ENCODE results near the gene IGSF23.
"Not testable (repeated sequence)": the region's sequence is repeated elsewhere in the genome, so short reads cannot be mapped to it uniquely, and the experiment has no call there.

IGSF23 gene

DNA sequence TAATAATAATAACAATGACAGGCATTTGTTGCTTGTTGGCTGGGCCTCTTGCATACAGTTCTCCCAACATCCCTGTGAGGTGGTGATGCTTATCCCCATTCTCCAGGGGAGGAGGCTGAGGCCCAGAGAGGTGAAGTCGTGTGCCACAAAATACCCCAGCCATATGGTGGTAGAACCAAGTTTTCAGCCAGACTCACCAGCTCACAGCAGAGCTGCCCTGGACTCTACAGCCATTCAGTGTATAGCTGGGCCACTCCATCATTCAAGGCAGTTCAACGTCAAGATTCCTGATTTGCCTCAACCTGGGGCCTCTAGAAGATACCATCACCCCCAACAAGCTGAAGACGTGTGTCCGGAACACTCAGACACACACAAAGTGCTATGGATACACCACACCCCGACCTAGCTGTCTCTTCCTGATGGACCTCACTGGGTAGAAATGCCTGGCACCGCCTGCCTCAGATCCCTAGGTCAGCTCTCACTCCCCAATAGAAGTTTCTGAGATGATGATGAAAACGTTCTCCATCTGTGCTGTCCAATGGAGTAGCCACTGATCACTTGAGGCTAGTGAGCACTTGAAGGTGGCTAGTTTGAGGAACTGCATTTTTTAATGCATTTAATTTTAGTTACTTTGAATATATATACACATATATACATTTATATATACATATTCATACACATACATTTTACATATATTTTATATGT, 53.6 kb downstream of the IGSF23 start:
- DNase-seq (ENCODE audit: low read depth in 2 of 2), result no peak

DNA sequence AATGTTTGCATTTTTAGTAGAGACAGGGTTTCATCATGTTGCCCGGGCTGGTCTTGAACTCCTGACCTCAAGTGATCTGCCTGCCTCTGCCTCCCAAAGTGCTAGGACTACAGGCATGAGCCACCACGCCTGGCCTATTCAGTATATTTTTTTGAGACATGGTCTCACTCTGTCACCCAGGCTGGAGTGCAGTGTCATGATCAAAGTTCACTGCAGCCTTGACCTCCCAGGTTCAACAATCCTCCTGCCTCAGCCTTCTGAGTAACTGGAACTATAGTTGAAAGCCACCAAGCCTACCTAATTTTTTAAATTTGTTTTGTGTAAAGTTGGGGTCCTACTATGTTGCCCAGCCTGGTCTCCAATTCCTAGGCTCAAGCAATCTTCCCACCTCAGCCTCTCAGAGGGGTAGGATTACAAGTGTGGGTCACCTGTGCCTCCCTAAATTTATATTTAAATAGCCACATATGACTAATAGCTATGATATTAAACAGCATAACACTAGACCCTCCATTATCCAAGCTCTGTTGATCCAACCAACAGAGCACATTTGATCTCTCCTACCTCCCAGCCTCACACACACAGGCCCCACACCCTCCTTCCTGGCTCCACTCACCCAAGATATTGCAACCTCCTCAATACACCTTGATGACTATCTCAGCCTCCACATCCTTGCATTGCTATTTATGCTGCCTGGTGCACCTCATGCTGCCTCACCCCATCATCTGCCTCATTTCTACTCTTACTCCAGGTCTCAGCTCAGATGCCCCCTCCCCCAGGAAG, 55.8 kb downstream of the IGSF23 start:
- DNase-seq (ENCODE audit: low read depth in 2 of 2), result no peak

DNA sequence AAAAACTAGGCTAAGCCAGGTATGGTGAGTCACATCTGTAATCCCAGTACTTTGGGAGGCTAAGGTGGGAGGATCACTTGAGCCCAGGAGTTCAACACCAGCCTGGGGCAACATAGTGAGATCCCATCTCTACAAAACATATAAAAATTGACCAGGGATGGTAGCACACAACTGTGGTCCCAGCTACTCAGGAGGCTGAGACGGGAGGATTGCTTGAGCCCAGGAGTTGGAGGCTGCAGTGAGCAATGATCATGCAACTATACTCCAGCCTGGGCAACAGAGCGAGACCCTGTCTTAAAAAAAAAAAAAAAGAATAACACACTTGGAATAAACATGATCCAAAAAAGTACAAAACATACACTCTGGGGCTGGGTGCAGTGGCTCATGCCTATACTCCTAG, 56.7 kb downstream of the IGSF23 start:
- DNase-seq (ENCODE audit: low read depth in 2 of 2), result not testable (repeated sequence)

DNA sequence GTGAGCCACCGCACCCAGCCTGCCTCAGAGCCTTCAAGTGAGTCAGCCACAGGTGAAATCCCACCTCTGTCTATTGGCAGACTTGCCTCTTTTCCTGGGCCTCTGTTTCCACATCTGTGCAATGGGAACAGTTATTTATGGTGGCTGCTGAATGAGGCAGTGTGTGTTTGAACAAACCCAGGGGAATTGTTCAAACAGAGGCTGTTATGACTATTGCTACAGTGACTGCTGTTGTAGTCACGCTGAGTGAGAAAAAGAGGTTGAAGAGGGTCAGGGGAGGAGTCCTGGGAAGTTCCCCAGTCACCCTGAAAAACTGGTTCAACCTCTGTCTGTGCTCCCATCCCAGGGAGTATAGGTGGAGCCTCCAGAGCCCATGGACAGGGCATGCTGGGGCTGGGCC, 58.0 kb downstream of the IGSF23 start, which contains the start of gene CEACAM19:
CEACAM19 (plus strand) TSS at position 83 of the 400 bp plus-strand sequence. CDS start 450 bp downstream, outside the sequence.
- DNase-seq (ENCODE audit: low read depth in 2 of 2), result no peak

DNA sequence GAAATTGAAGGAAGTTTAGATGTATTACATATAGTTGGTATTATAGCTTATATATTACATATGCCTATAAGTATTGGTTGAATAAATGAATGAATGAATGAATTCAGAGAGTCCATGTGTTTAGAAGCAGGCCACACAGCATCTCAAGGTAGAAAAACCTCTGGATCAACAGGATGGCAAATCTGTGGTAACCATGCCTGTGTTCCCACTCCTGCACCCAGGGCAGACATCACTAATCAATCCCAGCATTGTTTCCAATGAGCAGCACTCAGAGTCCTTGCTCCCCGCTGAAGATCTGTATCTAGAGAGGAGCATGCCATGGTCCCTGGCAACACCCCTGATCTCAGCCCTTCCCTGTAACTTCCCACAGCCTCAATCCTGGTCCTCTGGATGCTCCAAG, 58.9 kb downstream of the IGSF23 start:
- DNase-seq (ENCODE audit: low read depth in 2 of 2), result no peak

DNA sequence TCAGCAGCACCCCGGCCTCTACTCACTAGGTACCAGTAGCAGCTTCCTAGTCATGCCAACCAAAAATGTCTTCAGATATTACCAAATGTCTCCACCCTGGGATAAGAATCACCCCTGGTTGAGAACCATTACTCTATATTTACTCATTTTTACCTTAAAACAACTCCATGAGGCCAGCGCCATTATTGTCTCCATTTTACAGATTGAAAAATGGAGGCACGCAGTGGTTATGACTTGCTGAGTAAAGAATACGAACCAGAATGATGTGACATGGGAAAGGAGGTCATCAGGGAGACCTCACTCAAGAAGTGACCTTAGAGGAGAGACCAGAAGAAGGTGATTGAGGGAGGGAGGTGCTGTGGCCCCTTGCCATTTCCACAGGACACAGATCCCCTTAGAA, 60.1 kb downstream of the IGSF23 start:
- no peak for DNase-seq (ENCODE audit: low read depth in 2 of 2)

DNA sequence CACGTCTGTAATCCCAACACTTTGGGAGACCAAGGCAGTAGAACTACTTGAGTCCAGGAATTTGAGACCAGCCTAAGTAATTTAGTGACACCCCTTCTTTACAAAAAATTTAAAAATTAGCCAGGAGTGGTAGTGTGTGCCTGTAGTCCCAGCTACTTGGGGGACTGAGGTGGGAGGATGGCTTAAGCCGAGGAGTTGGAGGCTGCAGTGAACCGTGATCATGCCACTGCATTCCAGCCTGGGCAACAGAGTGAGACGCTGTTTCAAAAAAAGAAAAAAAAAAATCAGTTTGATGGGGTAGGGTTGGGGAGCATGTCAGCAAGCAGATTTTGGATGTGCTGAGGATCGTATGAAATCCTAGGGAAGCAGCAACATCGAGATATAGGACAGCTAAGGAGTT, 62.2 kb downstream of the IGSF23 start:
- no peak for DNase-seq (ENCODE audit: low read depth in 2 of 2)

DNA sequence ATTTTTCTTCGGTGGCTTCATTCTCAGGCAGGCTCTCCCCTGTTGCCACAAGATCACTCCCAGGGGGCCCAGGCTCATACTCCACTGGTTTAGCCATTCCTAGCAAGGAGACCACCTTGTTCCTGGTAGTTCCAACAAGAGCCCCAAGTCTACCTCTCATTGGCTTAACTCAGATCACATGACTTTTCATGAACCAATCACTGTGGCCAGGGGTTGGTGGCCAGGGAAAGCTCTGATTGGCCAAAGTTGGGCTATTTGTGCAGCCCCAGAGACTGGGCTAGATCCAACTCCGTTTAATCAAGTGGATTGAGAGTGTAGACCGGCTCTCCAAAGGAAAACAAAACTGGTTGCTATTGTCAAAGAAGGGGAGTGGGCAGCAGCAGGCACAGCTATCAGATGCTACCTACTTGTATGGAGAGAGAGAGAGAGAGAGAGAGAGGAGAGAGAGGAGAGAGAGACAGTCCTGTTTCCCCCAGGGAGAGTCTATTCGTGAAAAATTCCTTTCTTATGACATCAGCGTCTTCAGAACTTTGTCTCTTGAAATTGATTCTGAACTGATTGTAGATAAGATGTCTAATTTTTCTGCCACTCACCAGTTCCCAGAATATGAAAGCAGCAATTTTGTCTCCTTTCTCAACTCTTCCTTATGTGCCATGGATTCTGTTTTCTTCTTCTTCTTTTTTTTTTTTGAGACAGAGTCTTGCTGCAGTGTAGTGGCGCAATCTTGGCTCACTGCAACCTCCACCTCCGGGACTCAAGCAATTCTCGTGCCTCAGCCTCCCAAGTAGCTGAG, 63.9 kb downstream of the IGSF23 start:
- DNase-seq (ENCODE audit: low read depth in 2 of 2), result no peak

DNA sequence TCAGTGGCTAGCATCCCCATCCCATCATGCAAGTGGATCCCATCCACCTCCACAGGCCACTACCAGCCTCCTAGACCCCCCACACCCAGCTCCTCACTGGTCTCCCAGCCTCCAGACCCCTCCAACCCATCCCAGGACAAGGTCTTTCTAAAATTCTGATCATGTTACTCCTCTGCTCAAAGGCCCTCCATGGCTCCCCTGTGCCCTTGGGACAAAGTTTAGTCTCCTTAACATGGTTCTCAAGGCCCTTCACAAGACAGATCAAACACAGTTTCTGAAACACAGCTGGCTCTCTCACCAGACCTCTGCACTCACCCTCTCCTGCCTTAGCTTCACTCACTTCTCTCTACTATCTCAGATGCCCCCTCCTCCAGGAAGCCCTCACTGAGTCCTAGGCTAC, 67.2 kb downstream of the IGSF23 start:
- no peak for DNase-seq (ENCODE audit: low read depth in 2 of 2)

DNA sequence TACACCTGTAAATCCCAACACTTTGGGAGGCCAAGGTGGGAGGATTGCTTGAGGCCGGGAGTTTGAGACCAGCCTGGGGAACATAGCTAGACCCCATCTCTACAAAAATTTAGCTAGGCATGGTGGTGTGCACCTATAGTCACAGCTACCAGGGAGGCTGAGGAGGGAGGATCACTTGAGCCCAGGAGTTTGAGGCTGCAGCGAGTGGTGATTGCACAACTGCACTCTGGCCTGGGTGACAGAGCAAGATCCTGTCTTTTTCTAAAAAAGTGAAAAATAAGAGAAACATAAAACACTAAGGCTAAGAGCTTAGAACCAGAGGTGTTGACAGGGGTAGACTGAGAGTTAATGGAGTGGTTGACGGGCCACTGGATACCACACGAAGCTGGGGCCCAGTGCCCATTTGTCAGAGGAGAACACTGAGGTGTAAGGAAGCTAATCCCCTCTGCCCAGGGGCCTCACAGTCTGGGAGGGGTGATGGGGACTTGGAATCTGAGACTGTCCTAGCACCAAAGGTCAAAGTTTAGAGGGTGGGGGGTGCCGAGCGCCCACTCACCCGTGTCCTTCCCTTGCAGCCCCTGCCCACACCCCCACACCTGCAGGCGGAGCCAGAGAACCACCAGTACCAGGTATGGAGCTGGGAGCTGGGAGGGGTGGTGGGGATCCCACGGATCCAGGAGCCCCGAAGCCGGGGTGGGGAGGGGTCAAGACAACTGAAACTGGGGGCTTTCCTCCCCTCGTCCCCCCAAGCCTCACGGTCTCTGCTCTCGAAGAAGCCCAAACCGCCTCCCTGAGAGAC, 68.8 kb downstream of the IGSF23 start:
- no peak for DNase-seq (ENCODE audit: low read depth in 2 of 2)

DNA sequence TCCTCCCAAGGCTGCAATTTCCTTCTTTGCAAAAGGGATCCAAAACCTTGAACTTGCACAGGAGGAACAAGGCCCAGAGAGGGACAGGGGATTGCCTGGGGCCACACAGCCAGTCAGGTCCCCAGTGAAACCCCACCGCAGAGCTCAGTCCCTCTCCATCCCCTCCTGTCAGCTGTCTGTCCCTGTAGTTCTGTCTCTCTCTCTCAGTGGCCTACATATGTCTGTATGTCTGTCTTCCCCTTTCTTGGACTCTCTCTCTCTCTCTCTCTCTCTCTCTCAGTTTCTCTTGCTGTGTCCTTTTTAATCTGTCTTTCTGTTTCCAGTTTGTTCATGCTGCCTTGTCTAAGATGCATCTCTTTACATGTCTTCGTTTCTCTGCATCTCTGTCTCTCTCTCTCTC, 69.4 kb downstream of the IGSF23 start:
- DNase-seq (ENCODE audit: low read depth in 2 of 2), result no peak

DNA sequence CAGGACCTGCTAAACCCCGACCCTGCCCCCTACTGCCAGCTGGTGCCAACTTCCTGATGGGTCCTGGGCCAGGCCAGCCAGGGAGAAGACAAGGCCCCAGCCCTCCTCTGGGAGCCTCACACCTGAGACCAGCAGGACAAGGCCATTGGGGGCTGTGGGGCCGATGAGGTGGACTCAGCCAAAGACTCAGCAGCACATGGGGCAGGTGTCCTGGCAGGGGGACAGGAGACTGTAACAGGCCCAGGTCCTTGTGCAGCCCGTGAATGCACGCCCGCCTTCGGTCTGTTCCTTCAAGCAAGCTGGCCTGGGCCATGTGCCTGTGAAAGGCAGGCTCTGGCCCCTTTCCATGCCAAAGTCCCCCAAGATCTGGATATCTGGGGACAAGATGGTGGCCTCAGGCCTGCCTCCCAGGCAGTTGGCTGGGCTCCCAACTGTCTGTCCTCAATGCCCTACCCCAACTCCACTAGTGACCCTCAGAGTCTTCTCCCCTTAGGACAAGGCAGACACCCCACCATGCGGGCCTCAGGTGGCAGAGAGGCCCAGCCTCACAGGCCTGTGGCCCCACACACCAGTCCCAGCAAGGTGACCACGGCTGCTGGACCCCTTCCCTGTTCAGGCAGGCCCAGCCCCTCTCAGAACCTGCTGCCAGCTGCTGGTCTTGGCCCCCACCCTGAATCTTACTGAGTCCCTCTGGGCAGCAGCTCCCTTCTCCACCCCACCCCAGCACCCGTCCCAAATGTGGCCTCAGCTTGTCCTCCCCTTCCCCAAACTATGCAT, 70.3 kb downstream of the IGSF23 start:
- no peak for DNase-seq (ENCODE audit: low read depth in 2 of 2)

DNA sequence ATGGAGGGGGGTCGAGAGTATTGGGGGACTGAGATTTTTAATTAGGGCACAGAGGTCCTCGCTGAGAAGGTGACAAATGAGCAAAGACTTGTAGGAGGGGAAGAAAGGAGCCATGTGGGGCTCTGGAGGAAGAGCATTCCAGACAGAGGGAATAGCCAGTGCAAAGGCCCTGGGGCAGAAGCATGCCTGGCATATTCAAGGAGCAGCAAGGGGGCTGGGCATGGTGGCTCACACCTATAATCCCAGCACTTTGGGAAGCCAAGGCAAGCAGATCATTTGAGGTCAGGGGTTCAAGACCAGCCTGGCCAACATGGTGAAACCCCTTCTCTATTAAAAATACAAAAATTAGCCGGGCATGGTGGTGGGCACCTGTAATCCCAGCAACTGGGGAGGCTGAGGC, 71.0 kb downstream of the IGSF23 start:
- not testable (repeated sequence) for DNase-seq (ENCODE audit: low read depth in 2 of 2)

DNA sequence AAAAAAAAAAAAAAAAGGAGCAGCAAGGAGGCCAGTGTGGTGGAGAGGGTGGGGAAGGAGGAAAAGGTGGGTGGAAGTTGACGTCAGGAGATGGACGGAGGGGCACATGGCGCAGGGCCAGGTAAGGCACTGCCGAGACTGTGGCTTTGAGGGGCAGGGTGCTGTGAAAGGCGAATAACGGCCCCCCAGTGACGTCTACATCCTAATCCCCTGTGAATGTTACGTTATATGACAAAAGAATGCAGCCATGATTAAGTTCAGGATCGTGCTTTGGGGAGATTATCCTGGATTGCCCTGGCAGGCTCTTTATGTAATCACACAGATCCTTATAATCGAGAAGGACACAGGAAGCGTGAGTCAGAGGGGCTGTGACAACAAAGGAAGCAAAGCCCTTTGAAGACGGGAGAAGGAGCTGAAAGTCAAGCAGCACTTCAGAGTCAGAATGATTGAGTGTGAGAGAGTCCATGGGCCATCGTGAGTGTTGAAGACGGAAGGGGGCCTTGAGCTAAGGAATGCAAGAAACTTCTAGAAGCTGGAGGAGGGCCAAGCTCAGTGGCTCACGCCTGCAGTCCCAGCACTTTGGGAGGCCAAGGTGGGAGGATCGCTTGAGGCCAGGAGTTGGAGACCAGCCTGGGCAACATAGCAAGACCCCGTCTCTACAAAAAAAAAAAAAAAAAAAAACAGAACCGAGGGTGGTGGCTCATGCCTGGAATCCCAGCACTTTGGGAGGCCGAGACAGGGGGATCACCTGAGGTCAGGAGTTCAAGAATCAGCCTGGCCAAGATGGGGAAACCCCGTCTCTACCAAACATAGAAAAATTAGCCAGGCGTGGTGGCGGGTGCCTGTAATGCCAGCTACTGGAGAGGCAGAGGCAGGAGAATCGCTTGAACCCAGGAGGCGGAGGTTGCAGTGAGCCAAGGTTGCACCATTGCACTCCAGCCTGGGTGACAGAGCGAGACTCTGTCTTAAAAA, 71.8 kb downstream of the IGSF23 start:
- no peak for DNase-seq (ENCODE audit: low read depth in 2 of 2)

DNA sequence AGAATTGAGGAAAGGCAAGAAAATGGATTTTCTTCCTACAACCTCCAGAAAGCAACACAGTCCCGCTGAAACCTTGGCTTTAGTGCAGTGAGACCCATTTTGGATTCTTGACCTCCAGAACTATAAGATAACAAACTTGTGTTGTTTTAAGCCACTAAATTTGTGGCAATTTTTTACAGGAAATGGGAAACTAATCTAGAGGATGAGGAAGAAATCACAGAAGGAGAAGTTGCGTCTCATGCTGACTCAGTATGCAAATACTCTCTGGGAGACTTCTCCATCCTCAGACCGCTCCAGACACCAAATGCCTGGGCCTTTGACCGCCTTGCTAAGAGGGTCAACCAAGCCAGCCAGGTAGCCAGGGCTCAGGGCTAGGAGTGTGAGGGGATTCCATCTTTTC, 72.5 kb downstream of the IGSF23 start:
- no peak for DNase-seq (ENCODE audit: low read depth in 2 of 2)
